Retina (tissue), 1 donor: ENCODE data around the gene TIMM8B.
"Not testable (repeated sequence)": the region's sequence is repeated elsewhere in the genome, so short reads cannot be mapped to it uniquely, and the experiment has no call there.

Experiments
- DNase-seq: peaks from one replicate; pipeline ENCODE4 v3.0.0-alpha.2; 2016

The TIMM8B gene

GRCh38 chr11:112073941-112074811 is 12.4 kb downstream of the TIMM8B start, which contains the start of the genes NKAPD1 and PIH1D2:
NKAPD1 (plus strand) TSS chr11:112074299; CDS start chr11:112075575, 1,276 bp downstream.
PIH1D2 (minus strand) TSS chr11:112074017; CDS start chr11:112073174, 843 bp downstream.
- peak; percentile 97 for DNase-seq

- DNase-seq = no peak
Measured at GRCh38 chr11:112062923-112063322, 23.6 kb downstream of the TIMM8B start.

- no peak for DNase-seq
Measured at GRCh38 chr11:112058103-112058502, 28.5 kb downstream of the TIMM8B start.

GRCh38 chr11:112057170-112057569 is 29.4 kb downstream of the TIMM8B start:
- DNase-seq = no peak

GRCh38 chr11:112051768-112052167 is 34.8 kb downstream of the TIMM8B start:
- DNase-seq = no peak

GRCh38 chr11:112050721-112051120 is 35.8 kb downstream of the TIMM8B start:
- DNase-seq = no peak

GRCh38 chr11:112049777-112050176 is 36.8 kb downstream of the TIMM8B start:
- no peak for DNase-seq

GRCh38 chr11:112048256-112048655 is 38.3 kb downstream of the TIMM8B start:
- DNase-seq = not testable (repeated sequence)

- DNase-seq = not testable (repeated sequence)
Measured at GRCh38 chr11:112046647-112047046, 39.9 kb downstream of the TIMM8B start.

- DNase-seq = no peak
Measured at GRCh38 chr11:112044961-112045360, 41.6 kb downstream of the TIMM8B start.

GRCh38 chr11:112042961-112043304 is 43.6 kb downstream of the TIMM8B start:
- no peak for DNase-seq

GRCh38 chr11:112042161-112042960 is 44.2 kb downstream of the TIMM8B start:
- no peak for DNase-seq

GRCh38 chr11:112037527-112037926 is 49.0 kb downstream of the TIMM8B start:
- DNase-seq = no peak
